ENCODE data around the gene SDSL.

Gene SDSL

DNA sequence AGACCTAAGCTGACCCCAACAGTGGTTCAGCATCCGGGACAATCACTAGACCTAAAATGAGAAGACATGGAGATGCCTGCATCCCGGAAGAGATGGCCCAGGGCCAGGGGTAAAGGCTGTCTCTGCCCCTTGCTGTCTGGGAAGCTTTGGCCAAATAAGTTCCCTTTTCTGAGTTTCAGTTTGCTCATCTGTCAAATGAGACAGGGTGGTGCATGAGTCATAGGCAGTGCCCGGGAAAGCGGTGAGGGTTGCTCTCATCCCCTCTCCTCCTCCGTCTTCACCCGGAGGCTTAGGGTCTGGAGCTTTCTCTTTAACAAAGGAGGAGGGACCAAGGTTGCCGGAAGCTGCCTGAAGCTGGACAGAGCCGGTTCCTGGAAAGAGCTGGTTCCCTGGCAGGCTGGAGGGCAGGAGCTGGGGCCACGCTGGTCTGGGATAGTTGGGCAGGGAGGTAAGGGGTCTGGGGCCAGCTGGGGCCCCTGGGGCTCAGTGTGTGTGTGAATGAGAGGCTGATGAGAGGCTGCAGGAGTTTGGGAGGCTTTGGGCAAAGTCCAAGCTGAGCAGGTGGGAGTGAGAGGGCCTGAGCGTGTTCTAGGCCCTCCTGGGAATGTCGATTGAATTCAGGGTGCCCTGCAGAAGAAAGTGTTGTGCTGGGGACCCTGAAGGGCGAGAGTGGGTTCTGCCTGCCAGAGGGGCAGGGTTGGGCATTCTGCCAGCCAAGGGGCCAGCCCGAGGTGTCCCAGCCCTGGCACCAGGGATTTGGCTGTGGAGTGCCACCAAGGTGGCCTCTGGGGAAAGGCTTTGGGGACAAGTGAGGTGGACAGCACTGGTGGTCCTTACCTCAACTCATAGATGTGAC is at the start of gene SDSL:
Gene SDSL, plus strand, starts transcription at position 351 of the 856 bp plus-strand sequence. CDS start 5,603 bp downstream, outside the sequence.
- no peak for DNase-seq (ENCODE audit: low read depth)

DNA sequence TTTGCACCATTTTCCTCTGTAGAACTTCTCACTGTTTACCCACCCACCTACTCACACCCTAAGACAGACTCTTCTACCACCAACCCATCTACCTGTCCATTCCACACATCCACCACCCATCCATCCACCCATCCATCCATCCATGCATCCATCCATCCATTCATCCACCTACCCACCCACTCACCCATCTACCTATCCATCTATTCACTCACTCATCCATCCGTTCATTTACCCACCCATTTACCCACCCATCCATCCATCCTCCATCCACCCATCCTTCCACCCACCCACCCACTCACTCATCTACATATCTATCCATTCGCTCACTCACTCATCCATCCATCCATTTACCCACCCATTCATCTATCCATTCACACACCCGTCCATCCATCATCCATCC is 48.7 kb upstream of the SDSL start:
- DNase-seq (ENCODE audit: low read depth): no peak

DNA sequence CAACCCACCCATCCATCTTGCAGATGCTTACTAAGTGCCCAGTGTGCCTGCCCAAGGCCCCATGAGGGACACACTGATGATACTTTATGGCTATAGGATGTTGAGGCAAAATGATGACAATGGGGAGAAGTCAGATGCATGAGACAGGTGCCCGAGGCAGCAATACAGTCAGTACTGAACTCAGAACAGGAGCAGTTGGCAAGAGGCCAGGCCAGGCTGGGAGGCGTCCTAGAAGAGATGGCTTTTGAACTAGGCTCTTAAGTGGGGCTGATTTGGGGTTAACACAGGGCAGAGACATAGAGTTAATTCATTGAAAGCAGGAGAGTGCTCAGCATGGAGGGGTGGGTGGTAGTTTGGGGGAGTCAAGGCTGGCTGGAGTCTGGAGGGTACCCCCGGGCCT is 48.2 kb upstream of the SDSL start:
- DNase-seq (ENCODE audit: low read depth): no peak

DNA sequence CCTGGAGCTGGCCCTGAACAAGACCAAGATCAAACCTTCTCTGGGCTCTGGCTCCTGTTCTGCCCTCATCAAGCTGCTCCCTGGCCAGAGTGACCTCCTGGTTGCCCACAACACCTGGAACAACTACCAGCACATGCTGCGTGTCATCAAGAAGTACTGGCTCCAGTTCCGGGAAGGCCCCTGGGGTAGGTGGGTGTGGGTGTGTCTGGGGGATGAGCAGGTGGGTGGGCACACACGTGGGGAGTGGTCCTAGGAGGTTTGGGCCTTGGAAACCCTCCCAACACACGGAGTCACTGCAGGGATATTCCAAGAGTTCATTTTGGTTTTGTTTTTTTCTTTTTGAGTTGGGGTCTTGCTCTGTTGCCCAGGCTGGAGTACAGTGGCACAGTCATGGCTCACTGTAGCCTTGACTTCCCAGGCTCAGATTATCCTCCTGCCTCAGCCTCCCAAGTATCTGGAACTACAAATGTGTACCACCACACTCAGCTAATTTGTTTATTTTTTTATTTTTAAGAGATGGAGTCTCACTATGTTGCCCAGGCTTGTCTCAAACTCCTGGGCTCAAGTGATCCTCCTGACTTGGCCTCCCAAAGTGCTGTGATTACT is 47.3 kb upstream of the SDSL start:
- no peak for DNase-seq (ENCODE audit: low read depth)

- DNase-seq (ENCODE audit: low read depth): no peak
Observed at GRCh38 chr12:113378291-113378690, 43.9 kb upstream of the SDSL start.

DNA sequence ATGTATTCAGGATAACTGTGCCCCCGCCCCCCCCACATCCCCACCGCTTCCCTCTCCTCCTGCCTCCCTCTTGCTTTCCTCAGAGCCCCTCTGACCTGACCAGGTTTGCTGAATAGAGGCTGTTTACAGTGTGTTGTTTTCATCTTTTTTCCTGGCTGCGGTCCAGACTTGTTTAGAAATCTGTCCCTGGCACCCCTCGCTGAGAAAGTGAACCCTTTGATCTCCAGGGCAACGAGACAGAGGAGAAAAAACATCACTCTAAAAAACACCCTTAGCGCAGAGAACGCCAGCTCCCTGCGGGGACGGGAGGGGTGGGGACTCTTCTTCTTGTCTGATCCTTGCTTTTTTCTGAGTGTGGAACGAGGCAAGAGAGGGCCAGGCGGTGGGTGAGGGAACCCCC is 41.0 kb upstream of the SDSL start:
- DNase-seq (ENCODE audit: low read depth): no peak

- no peak for DNase-seq (ENCODE audit: low read depth)
Observed at GRCh38 chr12:113382206-113382605, 40.0 kb upstream of the SDSL start.

DNA sequence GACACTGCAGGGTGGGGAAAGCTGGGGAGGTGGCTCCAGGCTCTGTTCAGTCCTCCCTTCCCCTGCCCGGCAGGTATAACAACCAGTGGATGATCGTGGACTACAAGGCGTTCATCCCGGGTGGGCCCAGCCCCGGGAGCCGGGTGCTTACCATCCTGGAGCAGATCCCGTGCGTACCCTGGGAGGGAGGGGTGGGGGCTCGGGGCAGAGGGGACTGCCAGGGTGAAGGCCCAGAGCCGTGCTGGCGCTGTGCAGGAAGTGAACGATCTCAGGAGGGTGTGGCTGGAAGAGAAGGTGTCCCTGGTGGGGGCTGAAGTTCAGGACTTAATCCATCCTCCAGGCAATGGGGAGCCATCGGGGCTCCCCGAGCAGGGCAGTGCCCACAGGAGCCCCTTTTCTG is 37.4 kb upstream of the SDSL start:
- no peak for DNase-seq (ENCODE audit: low read depth)

DNA sequence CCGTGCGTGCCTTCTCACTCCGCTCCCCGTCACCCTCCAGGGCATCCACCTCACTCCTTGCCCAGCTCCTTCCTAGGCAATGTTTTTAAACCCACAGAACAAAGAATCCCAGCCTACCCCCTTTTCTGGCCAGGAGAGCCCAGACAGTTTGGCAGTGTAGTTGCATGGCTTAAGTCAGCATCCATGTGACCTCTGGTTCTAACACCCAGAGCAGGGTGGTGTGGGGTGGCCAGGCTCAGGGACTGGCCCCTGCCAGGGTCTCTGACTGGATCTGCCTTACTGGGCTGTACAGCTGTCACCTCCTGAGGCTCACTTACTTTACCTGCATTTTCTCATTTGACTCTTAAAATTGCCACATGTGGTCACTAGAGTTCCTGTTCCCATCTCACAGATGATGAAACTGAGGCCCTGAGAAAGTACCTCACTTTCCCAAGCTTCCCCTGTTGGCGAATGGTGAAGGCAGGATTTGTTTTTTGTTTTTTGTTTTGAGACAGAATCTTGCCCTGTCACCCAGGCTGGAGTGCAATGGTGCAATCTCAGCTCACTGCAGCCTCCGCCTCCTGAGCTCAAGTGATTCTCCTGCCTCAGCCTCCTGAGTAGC is 36.8 kb upstream of the SDSL start:
- no peak for DNase-seq (ENCODE audit: low read depth)

- DNase-seq (ENCODE audit: low read depth): no peak
Observed at GRCh38 chr12:113386866-113387566, 35.2 kb upstream of the SDSL start.

DNA sequence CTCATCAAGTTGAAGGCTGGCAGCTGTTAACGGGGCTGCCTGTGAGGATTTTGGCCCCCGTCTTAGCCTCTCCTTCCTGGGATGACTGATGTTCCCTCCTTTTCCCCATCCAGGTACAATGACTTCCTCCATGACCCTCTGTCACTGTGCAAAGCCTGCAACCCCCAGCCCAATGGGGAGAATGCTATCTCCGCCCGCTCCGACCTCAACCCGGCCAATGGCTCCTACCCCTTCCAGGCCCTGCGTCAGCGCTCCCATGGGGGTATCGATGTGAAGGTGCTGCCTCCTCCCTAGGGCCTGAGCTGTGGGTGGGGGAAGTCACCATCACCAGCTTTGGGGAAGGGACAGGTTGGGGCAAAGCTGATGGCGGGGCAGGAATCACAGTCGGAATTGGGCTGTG is 34.5 kb upstream of the SDSL start:
- no peak for DNase-seq (ENCODE audit: low read depth)

- no peak for DNase-seq (ENCODE audit: low read depth)
Observed at GRCh38 chr12:113388351-113388750, 33.8 kb upstream of the SDSL start.

DNA sequence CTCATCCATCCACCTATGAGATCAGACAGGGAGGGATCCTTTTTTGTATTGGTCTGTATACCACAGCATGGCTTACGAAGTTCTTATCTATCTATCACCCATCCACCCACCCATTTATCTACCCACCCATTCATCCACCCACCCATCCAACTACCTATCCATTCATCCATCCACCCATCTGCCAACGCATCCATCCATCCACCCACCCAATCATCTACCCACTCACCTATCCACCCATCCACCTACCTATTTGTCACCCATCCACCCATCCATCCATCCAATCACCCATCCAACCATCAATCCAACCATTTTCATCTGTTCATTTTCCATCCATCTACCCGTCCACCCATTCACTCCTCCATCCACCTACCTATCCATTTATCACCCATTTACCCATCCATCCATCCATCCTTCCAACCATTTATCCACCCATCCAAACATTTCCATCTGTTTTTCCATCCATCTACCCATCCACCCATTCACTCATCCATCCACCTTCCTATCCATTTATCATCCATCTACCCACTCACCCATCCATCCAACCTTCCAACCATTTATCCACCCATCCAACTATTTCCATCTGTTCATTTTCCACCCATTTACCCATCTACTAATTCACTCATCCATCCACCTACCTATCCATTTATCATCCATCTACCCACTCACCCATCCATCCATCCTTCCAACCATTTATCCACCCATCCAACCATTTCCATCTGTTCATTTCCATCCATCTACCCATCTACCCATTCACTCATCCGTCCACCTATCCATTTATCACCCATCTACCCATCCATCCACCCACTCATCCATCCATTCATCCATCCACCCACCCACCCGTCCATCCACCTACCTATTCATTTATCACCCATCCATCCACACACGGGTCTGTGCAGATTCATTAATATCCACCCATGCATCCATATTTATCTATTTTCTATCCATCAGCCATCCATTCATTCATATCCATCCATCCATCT is 31.8 kb upstream of the SDSL start:
- DNase-seq (ENCODE audit: low read depth): no peak

DNA sequence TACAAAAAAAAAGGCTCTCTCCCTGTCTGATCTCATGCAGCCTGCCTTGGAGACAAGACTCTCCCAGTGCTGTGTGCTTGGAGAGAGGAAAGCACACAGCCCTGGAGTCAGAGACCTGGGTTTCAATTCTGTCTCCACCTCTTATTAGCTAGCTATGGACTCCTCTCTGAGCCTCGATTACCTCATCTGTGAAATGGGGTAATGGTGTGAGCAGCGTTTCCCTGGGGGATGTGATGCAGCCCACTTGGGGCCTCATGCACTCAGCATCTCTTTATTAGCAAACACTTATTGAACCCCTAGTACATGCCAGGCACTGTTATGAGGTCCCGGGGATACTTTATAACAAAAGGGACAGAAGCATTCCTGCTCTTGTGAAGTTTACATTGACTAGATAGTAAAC is 31.0 kb upstream of the SDSL start:
- no peak for DNase-seq (ENCODE audit: low read depth)

- DNase-seq (ENCODE audit: low read depth): no peak
Observed at GRCh38 chr12:113391650-113392337, 30.4 kb upstream of the SDSL start.

DNA sequence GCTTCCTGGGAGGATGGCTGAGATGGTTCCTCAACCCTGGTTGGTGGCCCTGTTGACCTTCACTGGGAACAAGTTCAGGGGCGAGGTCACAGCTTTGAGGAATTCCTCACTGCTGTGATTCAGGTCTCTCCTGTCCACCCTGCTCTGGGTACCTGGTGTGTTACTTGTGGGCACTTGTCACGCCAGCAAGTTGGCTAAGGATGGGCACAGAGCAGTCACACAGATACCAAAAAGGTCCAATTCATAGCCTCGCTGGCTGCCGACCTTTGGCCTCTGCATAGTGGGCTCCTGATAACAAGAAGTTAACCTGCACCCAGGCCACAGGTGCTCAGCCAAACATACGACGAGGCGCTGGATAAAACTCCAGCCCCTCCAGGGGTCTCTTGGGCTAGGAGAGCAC is 29.7 kb upstream of the SDSL start:
- no peak for DNase-seq (ENCODE audit: low read depth)

DNA sequence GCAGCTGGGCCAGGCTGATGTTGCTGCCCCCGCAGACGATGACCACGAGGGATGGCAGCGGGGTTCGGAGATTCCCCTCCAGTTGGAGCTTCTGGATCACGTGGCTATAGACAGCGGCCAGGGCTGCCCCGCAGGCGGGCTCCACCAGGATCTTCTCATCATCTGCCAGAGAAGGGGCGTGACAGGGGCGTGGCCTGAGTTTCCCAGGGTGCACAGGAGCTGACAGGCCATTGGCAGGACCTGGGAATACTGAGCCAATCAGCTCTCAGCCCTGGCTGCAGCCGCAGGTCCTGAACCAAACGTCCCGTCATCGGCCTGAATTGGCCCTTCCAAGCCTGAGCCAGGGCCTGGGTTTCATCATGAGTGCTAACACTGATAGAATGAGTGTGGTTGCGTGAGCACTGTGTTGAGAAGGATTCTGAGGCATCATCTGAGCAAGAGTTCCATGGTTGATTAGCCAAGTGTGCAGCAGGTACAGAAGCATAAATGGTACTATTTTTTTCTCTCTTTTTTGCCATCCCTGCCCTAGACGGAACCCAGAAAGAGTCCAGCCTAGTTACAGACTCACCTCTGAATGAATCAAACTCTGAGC is 29.1 kb upstream of the SDSL start:
- DNase-seq (ENCODE audit: low read depth): no peak

- no peak for DNase-seq (ENCODE audit: low read depth)
Observed at GRCh38 chr12:113393749-113394148, 28.4 kb upstream of the SDSL start.

DNA sequence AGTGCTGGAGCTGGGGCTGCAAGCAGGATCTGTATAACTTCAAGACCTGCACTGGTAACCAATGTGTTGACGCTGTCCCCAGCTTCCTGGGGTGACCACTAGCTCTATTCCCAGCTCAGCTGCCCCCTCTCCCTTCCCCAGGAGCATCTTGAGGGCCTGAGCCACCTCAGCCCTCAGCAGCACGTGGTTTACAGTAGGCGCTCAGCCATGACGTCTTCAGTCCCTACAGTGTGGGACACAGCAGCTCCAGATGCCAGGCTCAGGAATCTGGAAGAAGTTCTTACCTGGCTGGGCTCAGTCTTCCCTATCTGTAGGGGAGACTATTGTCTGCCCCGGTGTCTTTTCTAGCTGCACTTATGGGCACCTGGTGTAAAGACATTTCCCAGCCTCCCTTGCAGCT is 27.1 kb upstream of the SDSL start:
- DNase-seq (ENCODE audit: low read depth): no peak

GRCh38 chr12:113396200-113396599 is 26.0 kb upstream of the SDSL start:
- no peak for DNase-seq (ENCODE audit: low read depth)
